ENCODE measurements around the gene TMEM86A. TPM values are rescaled to one million over a fixed set of nuclear protein-coding genes. Genes with fewer than 3 reads are reported as not detected.

TMEM86A gene
- polyA plus RNA-seq, 1 donor = 1.6 TPM

GRCh38 chr11:18721561-18722292 is 23.1 kb downstream of the TMEM86A start:
- peak; percentile 33 to 61 for DNase-seq
- Histone ChIP-seq H3K27me3 (ENCODE audit: control insufficient read depth, insufficient read depth, low read length) (no peaks in the 10 kb centered on the region), H3K9me3 (ENCODE audit: control insufficient read depth, low read depth, low read length) (no peaks in the 10 kb centered on the region), H3K4me3 (ENCODE audit: low read length) (peak overlapping the region; percentile 41), H3K27ac (ENCODE audit: low read length) (no peak overlapping the region), H3K4me1 (ENCODE audit: control insufficient read depth, insufficient read depth, low read length) (peaks cover 13% of the 10 kb centered on the region), H3K36me3 (ENCODE audit: control insufficient read depth, insufficient read depth, low read length) (no peaks in the 10 kb centered on the region)
- 0% methylated on average over 2 of the region's 36 CpGs for WGBS (ENCODE audit: insufficient coverage, low lambda C conversion rate)

GRCh38 chr11:18722293-18722637 is 23.7 kb downstream of the TMEM86A start:
- 50% methylated on average over 1 of the region's 1 CpG for WGBS (ENCODE audit: insufficient coverage, low lambda C conversion rate)
- no peak overlapping the region for H3K4me3 ChIP-seq (ENCODE audit: low read length)

DNA sequence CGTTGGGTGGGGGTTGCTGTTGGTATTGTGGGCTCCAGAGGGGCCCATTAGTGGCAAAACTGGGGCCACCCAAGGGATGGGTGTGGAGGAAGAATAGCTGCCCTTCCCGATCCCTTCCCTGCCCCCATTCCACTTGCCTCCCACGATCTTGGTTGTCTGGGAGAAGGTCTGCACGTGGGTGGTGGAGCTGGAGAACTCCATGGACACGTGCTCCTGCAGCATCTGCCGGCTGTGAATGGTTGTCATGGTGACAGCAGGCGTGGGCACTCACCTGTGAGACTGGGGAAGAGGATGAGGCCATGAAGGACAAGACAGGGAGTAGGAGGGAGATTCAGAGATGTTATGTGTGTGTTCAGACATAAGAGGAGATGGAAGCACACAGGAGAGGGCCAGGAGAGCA is 25.4 kb downstream of the TMEM86A start:
- no peak overlapping the region for H3K4me3 ChIP-seq (ENCODE audit: low read length)
- no peaks in the 10 kb centered on the region for H3K27me3 ChIP-seq (ENCODE audit: control insufficient read depth, insufficient read depth, low read length)
- no peak overlapping the region for H3K27ac ChIP-seq (ENCODE audit: low read length)
- H3K4me1 ChIP-seq (ENCODE audit: control insufficient read depth, insufficient read depth, low read length) = peaks cover 13% of the 10 kb centered on the region
- H3K9me3 ChIP-seq (ENCODE audit: control insufficient read depth, low read depth, low read length) = no peaks in the 10 kb centered on the region
- H3K36me3 ChIP-seq (ENCODE audit: control insufficient read depth, insufficient read depth, low read length) = no peaks in the 10 kb centered on the region
- WGBS (ENCODE audit: insufficient coverage, low lambda C conversion rate) = 40% methylated on average over 1 of the region's 7 CpGs
- no peak for DNase-seq

More at GRCh38 chr11:18722293-18722637, 23.7 kb downstream of the TMEM86A start:
- H3K36me3 ChIP-seq (ENCODE audit: control insufficient read depth, insufficient read depth, low read length) = no peaks in the 10 kb centered on the region
- peaks cover 13% of the 10 kb centered on the region for H3K4me1 ChIP-seq (ENCODE audit: control insufficient read depth, insufficient read depth, low read length)
- DNase-seq = no peak
- no peak overlapping the region for H3K27ac ChIP-seq (ENCODE audit: low read length)
- no peaks in the 10 kb centered on the region for H3K27me3 ChIP-seq (ENCODE audit: control insufficient read depth, insufficient read depth, low read length)
- no peaks in the 10 kb centered on the region for H3K9me3 ChIP-seq (ENCODE audit: control insufficient read depth, low read depth, low read length)

DNA sequence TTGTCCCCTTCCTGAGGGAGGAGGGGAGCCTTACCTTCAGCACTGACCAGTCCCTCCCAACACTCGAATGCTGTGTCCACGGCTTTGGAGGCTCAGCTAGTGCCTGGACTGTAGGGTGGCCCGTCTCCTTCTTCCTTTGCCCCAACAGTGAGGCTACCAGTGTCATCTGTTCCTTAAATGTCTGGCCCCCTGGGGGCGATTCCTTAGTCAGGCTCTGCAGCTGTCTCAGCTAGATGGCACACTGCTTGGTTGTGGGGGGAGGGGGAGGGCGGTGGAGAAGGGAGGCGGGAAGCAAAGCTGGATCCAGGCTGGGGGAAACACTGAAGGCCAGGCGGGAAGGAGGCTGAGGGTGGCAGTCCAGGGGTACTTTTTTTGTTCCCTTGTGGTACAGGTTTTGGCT is 27.5 kb downstream of the TMEM86A start, which contains the start of gene IGSF22:
IGSF22 (minus strand) TSS at position 149 of the 400 bp plus-strand sequence. CDS start 1,952 bp downstream, outside the sequence.
- H3K9me3 ChIP-seq (ENCODE audit: control insufficient read depth, low read depth, low read length) = no peaks in the 10 kb centered on the region
- no peaks in the 10 kb centered on the region for H3K36me3 ChIP-seq (ENCODE audit: control insufficient read depth, insufficient read depth, low read length)
- no peak within 1 kb of the TSS for H3K4me3 ChIP-seq (ENCODE audit: low read length)
- H3K27me3 ChIP-seq (ENCODE audit: control insufficient read depth, insufficient read depth, low read length) = no peaks in the 10 kb centered on the region
- H3K4me1 ChIP-seq (ENCODE audit: control insufficient read depth, insufficient read depth, low read length) = peaks cover 3% of the 10 kb centered on the region
- no CpG with 5 or more reads among the region's 7 CpGs for WGBS (ENCODE audit: insufficient coverage, low lambda C conversion rate)
- no peak for DNase-seq
- no peak within 1 kb of the TSS for H3K27ac ChIP-seq (ENCODE audit: low read length)

GRCh38 chr11:18727479-18728236 is 29.1 kb downstream of the TMEM86A start:
- no peaks in the 10 kb centered on the region for H3K36me3 ChIP-seq (ENCODE audit: control insufficient read depth, insufficient read depth, low read length)
- peak in 1 of 2 donors; percentile 22 for DNase-seq
- no peaks in the 10 kb centered on the region for H3K9me3 ChIP-seq (ENCODE audit: control insufficient read depth, low read depth, low read length)
- no peak overlapping the region for H3K4me3 ChIP-seq (ENCODE audit: low read length)
- H3K4me1 ChIP-seq (ENCODE audit: control insufficient read depth, insufficient read depth, low read length) = no peaks in the 10 kb centered on the region
- no peak overlapping the region for H3K27ac ChIP-seq (ENCODE audit: low read length)
- H3K27me3 ChIP-seq (ENCODE audit: control insufficient read depth, insufficient read depth, low read length) = no peaks in the 10 kb centered on the region
- 25% methylated on average over 4 of the region's 10 CpGs for WGBS (ENCODE audit: insufficient coverage, low lambda C conversion rate)

DNA sequence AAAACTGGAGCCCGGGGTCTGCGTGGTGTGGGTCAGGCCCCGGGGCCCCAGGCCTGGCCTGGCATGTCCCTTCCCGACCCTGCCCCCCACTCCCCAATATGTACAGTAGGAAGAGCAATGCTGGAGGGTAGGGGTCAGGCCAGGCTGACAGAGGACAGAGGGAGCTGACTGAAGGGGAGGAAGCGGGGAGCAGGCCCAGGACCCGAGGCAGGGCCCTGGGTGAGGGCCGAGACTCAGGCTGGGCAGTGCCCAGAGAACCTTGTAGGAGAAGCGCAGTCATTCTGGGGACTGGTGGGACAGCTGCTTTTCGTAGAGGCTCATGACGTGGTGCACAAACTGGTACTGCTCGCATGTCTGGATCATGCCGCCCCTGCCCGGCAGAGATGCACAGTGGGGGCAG is 30.1 kb downstream of the TMEM86A start:
- no peak for DNase-seq
- Histone ChIP-seq H3K4me3 (ENCODE audit: low read length) (no peak overlapping the region), H3K27ac (ENCODE audit: low read length) (no peak overlapping the region), H3K4me1 (ENCODE audit: control insufficient read depth, insufficient read depth, low read length) (no peaks in the 10 kb centered on the region), H3K36me3 (ENCODE audit: control insufficient read depth, insufficient read depth, low read length) (no peaks in the 10 kb centered on the region), H3K27me3 (ENCODE audit: control insufficient read depth, insufficient read depth, low read length) (no peaks in the 10 kb centered on the region), H3K9me3 (ENCODE audit: control insufficient read depth, low read depth, low read length) (no peaks in the 10 kb centered on the region)
- no CpG with 5 or more reads among the region's 13 CpGs for WGBS (ENCODE audit: insufficient coverage, low lambda C conversion rate)

DNA sequence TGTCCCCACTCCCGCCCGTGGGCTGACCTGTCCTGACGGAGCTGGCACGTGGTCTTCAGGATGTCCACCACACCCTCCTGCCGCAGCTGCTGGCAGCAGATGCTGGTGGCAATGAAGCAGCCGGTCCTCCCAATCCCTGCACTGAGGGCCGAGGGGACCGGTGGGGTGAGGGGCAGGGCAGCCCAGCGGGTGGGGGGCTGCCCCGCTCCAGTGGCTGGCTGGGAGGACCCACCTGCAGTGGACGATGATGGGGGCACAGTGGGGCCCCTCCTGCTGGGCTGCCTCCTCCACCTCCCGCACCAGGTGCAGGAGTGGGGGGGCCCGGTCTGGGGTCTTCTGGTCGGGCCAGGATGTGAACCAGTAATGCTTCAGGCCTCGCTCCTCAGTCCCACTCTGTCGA is 30.8 kb downstream of the TMEM86A start:
- DNase-seq = no peak
- H3K36me3 ChIP-seq (ENCODE audit: control insufficient read depth, insufficient read depth, low read length) = no peaks in the 10 kb centered on the region
- H3K9me3 ChIP-seq (ENCODE audit: control insufficient read depth, low read depth, low read length) = no peaks in the 10 kb centered on the region
- WGBS (ENCODE audit: insufficient coverage, low lambda C conversion rate) = no CpG with 5 or more reads among the region's 16 CpGs
- H3K4me3 ChIP-seq (ENCODE audit: low read length) = no peak overlapping the region
- no peak overlapping the region for H3K27ac ChIP-seq (ENCODE audit: low read length)
- H3K4me1 ChIP-seq (ENCODE audit: control insufficient read depth, insufficient read depth, low read length) = no peaks in the 10 kb centered on the region
- H3K27me3 ChIP-seq (ENCODE audit: control insufficient read depth, insufficient read depth, low read length) = no peaks in the 10 kb centered on the region

- H3K4me3 ChIP-seq (ENCODE audit: low read length) = no peak overlapping the region
- H3K4me1 ChIP-seq (ENCODE audit: control insufficient read depth, insufficient read depth, low read length) = no peaks in the 10 kb centered on the region
- no peaks in the 10 kb centered on the region for H3K36me3 ChIP-seq (ENCODE audit: control insufficient read depth, insufficient read depth, low read length)
- WGBS (ENCODE audit: insufficient coverage, low lambda C conversion rate) = no CpG with 5 or more reads among the region's 9 CpGs
- no peak overlapping the region for H3K27ac ChIP-seq (ENCODE audit: low read length)
- no peaks in the 10 kb centered on the region for H3K9me3 ChIP-seq (ENCODE audit: control insufficient read depth, low read depth, low read length)
- no peaks in the 10 kb centered on the region for H3K27me3 ChIP-seq (ENCODE audit: control insufficient read depth, insufficient read depth, low read length)
- no peak for DNase-seq
These were observed 31.4 kb downstream of the TMEM86A start for GRCh38 chr11:18730020-18730419.

- no peaks in the 10 kb centered on the region for H3K9me3 ChIP-seq (ENCODE audit: control insufficient read depth, low read depth, low read length)
These were observed 32.9 kb downstream of the TMEM86A start for GRCh38 chr11:18731441-18731840.

DNA sequence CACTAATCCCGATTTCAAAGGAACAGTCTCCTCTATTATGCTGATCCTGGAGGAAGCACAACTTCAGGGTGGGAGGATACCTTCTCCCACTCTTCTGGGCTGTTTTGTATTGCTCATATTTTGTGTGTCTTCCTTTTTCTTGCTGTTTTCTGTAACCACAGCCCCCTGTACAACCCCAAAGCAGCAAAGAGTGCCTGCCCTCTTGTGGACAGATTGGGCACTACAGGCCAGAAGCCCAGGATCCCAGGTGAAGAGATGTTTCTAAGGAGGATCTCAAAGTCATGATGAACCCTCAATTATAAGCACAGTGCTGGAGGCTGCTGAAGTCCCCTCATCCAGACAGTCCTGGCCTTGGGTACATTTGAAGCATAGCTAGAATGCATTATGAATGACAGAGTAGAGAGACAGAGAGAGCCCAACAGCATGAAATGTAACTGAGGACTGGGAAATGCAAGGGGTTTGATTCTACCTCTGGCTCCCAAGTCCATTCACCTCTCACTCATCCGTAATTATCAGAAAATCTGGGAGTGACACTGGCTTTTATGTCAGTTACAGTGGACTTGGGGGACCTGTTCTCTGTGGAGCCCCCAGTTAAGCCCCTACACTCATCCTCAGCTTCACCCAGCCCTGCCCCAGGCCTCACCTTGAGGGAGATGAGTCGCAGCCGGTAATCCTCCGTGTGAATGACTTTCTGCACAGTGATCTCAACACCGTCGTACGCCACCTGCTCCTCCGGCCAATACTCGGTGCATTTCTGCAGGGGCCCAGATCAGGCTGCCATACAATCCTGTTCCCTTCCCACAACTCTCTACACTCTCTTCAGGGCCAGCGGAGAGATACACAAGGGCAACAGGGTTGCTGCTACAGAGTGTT is 33.6 kb downstream of the TMEM86A start:
- WGBS (ENCODE audit: insufficient coverage, low lambda C conversion rate) = 75% methylated on average over 5 of the region's 11 CpGs
- Histone ChIP-seq H3K9me3 (ENCODE audit: control insufficient read depth, low read depth, low read length) (no peaks in the 10 kb centered on the region), H3K27me3 (ENCODE audit: control insufficient read depth, insufficient read depth, low read length) (peaks cover 4% of the 10 kb centered on the region), H3K4me3 (ENCODE audit: low read length) (no peak overlapping the region), H3K27ac (ENCODE audit: low read length) (no peak overlapping the region), H3K36me3 (ENCODE audit: control insufficient read depth, insufficient read depth, low read length) (no peaks in the 10 kb centered on the region), H3K4me1 (ENCODE audit: control insufficient read depth, insufficient read depth, low read length) (no peaks in the 10 kb centered on the region)
- DNase-seq = peak; percentile 19 to 20

More at GRCh38 chr11:18731441-18731840, 32.9 kb downstream of the TMEM86A start:
- no CpG with 5 or more reads among the region's 2 CpGs for WGBS (ENCODE audit: insufficient coverage, low lambda C conversion rate)
- no peak overlapping the region for H3K27ac ChIP-seq (ENCODE audit: low read length)
- no peaks in the 10 kb centered on the region for H3K4me1 ChIP-seq (ENCODE audit: control insufficient read depth, insufficient read depth, low read length)
- H3K27me3 ChIP-seq (ENCODE audit: control insufficient read depth, insufficient read depth, low read length) = peaks cover 4% of the 10 kb centered on the region
- no peaks in the 10 kb centered on the region for H3K36me3 ChIP-seq (ENCODE audit: control insufficient read depth, insufficient read depth, low read length)
- no peak for DNase-seq
- no peak overlapping the region for H3K4me3 ChIP-seq (ENCODE audit: low read length)

Data from large intestine (tissue), 3 donors.